H9 (cell line): ENCODE measurements around the gene SKP2. TPM values are rescaled to one million over a fixed set of nuclear protein-coding genes. Genes with fewer than 3 reads are reported as not detected.

Experiments
- DNase-seq: peaks from one replicate; pipeline ENCODE4 v3.0.0-alpha.2; 2017
- H2AFZ ChIP-seq: one replicate; pipeline ENCODE4 v1.6.1; 2013; ENCODE audit warnings: mild to moderate bottlenecking, low read length, control low read depth, moderate library complexity
- H2AK5ac ChIP-seq: 2 replicates; pipeline ENCODE4 v1.6.1; 2013; ENCODE audit warnings: low read length, control low read depth, mixed read lengths; ENCODE audit not compliant: insufficient read length
- H2BK120ac ChIP-seq: one replicate; pipeline ENCODE4 v1.6.1; 2013; ENCODE audit warnings: low read depth, mild to moderate bottlenecking, low read length, control low read depth, inconsistent platforms; ENCODE audit not compliant: poor library complexity, severe bottlenecking
- H2BK12ac ChIP-seq: 2 replicates; pipeline ENCODE4 v1.6.1; 2013; ENCODE audit warnings: low read length, control low read depth, mixed read lengths, low read depth; ENCODE audit not compliant: insufficient read length
- H2BK15ac ChIP-seq: 2 replicates; pipeline ENCODE4 v1.6.1; 2013; ENCODE audit warnings: low read depth, low read length, control low read depth
- H2BK20ac ChIP-seq: one replicate; pipeline ENCODE4 v1.6.1; 2013; ENCODE audit warnings: low read depth, mild to moderate bottlenecking, low read length, control low read depth, inconsistent platforms; ENCODE audit not compliant: poor library complexity, severe bottlenecking
- H2BK5ac ChIP-seq: 2 replicates; pipeline ENCODE4 v1.6.1; 2013; ENCODE audit warnings: low read length, control low read depth, mixed read lengths; ENCODE audit not compliant: insufficient read length
- H3K14ac ChIP-seq: 2 replicates; pipeline ENCODE4 v1.6.1; 2013; ENCODE audit warnings: low read length, control low read depth; ENCODE audit not compliant: insufficient read depth
- H3K18ac ChIP-seq: 2 replicates; pipeline ENCODE4 v1.6.1; 2013; ENCODE audit warnings: low read depth, mild to moderate bottlenecking, mixed read lengths, low read length, control low read depth; ENCODE audit not compliant: insufficient read length
- H3K23ac ChIP-seq: 2 replicates; pipeline ENCODE4 v1.6.1; 2013; ENCODE audit warnings: low read length, control low read depth, mixed read lengths, low read depth; ENCODE audit not compliant: insufficient read length
- H3K23me2 ChIP-seq: 2 replicates; pipeline ENCODE4 v1.6.1; 2013; ENCODE audit warnings: low read depth, mild to moderate bottlenecking, mixed read lengths, low read length, control low read depth; ENCODE audit not compliant: insufficient read length, poor library complexity, severe bottlenecking
- H3K27ac ChIP-seq: 2 replicates; pipeline ENCODE4 v1.5.1; 2013; ENCODE audit warnings: low read length, control low read depth, mixed read lengths, low read depth; ENCODE audit not compliant: insufficient read length
- H3K27me3 ChIP-seq: 2 replicates; pipeline ENCODE4 v1.6.1; 2013; ENCODE audit warnings: low read length, control low read depth, inconsistent platforms; ENCODE audit not compliant: insufficient read depth
- H3K4ac ChIP-seq: 2 replicates; pipeline ENCODE4 v1.6.1; 2013; ENCODE audit warnings: low read depth, mild to moderate bottlenecking, control low read depth, inconsistent platforms, low read length, moderate library complexity
- H3K4me1 ChIP-seq: 2 replicates; pipeline ENCODE4 v1.6.1; 2013; ENCODE audit warnings: low read length, control low read depth, inconsistent platforms; ENCODE audit not compliant: insufficient read depth
- H3K4me2 ChIP-seq: 2 replicates; pipeline ENCODE4 v1.6.1; 2013; ENCODE audit warnings: low read length, control low read depth, mixed read lengths; ENCODE audit not compliant: insufficient read length, insufficient read depth
- H3K56ac ChIP-seq: 2 replicates; pipeline ENCODE4 v1.6.1; 2013; ENCODE audit warnings: low read depth, mild to moderate bottlenecking, mixed read lengths, low read length, control low read depth; ENCODE audit not compliant: insufficient read length
- H3K79me1 ChIP-seq: 2 replicates; pipeline ENCODE4 v1.6.1; 2013; ENCODE audit warnings: low read depth, mild to moderate bottlenecking, moderate library complexity, low read length, control low read depth, inconsistent platforms; ENCODE audit not compliant: insufficient read depth, poor library complexity, severe bottlenecking
- H3K79me2 ChIP-seq: 2 replicates; pipeline ENCODE4 v1.6.1; 2013; ENCODE audit warnings: low read length, control low read depth, inconsistent platforms; ENCODE audit not compliant: insufficient read depth
- H3K9ac ChIP-seq: 2 replicates; pipeline ENCODE4 v1.6.1; 2013; ENCODE audit warnings: low read length, control low read depth, mixed read lengths; ENCODE audit not compliant: insufficient read length; ENCODE audit errors: extremely low read depth
- H3K9me3 ChIP-seq: one replicate; pipeline ENCODE4 v1.6.1; 2013; ENCODE audit warnings: low read depth, low read length, inconsistent platforms; ENCODE audit not compliant: control insufficient read depth
- H3T11ph ChIP-seq: one replicate; pipeline ENCODE4 v1.6.1; 2013; ENCODE audit warnings: mild to moderate bottlenecking, low read length, control low read depth, inconsistent platforms
- H4K20me1 ChIP-seq: one replicate; pipeline ENCODE4 v1.6.1; 2013; ENCODE audit not compliant: control insufficient read depth, insufficient read length, insufficient read depth
- H4K5ac ChIP-seq: 2 replicates; pipeline ENCODE4 v1.6.1; 2013; ENCODE audit warnings: low read depth, mild to moderate bottlenecking, mixed read lengths, low read length, control low read depth; ENCODE audit not compliant: insufficient read length
- H4K8ac ChIP-seq: replicated peaks from 2 replicates; pipeline ENCODE4 v1.6.1; 2013; ENCODE audit warnings: low read length, control low read depth, mixed read lengths, low read depth; ENCODE audit not compliant: insufficient read length
- H4K91ac ChIP-seq: 2 replicates; pipeline ENCODE4 v1.6.1; 2013; ENCODE audit warnings: low read depth, mild to moderate bottlenecking, moderate library complexity, mixed read lengths, low read length, control low read depth; ENCODE audit not compliant: insufficient read length
- H3K27ac Mint-ChIP-seq, 3 experiments: 2 replicates in 2 of 3; 3 replicates in 1 of 3; pipeline ENCODE4 v1.8.0; 2020 to 2021; ENCODE audit warnings: mixed read lengths in 3 of 3, mild to moderate bottlenecking in 1 of 3, moderate library complexity in 1 of 3
- H3K27me3 Mint-ChIP-seq: 2 replicates; pipeline ENCODE4 v1.8.0; 2021; ENCODE audit warnings: low read depth, mild to moderate bottlenecking, moderate library complexity, mixed read lengths
- H3K36me3 Mint-ChIP-seq, 3 experiments: 2 replicates in 2 of 3; 3 replicates in 1 of 3; pipeline ENCODE4 v1.8.0; 2020 to 2021; ENCODE audit warnings: low read depth in 3 of 3, mixed read lengths in 3 of 3; ENCODE audit not compliant: insufficient read depth in 1 of 3
- H3K4me1 Mint-ChIP-seq, 2 experiments: 2 replicates each; pipeline ENCODE4 v1.8.0; 2020; ENCODE audit warnings: mixed read lengths in 2 of 2
- H3K4me3 Mint-ChIP-seq, 2 experiments: 2 replicates in 1 of 2; 3 replicates in 1 of 2; pipeline ENCODE4 v1.8.0; 2020 to 2021; ENCODE audit warnings: mild to moderate bottlenecking in 2 of 2, mixed read lengths in 2 of 2, moderate library complexity in 1 of 2
- H3K9me3 Mint-ChIP-seq, 2 experiments: 2 replicates in 1 of 2; 3 replicates in 1 of 2; pipeline ENCODE4 v1.8.0; 2020; ENCODE audit warnings: mild to moderate bottlenecking in 2 of 2, mixed read lengths in 2 of 2, moderate library complexity in 1 of 2
- WGBS: extraction: QIAGEN DNeasy Blood & Tissue Kit; methylation state at CpG from one replicate; pipeline ENCODE4 v1.1.7; 2013; ENCODE audit warnings: missing lambda C conversion rate, low lambda C conversion rate, mixed read lengths; ENCODE audit not compliant: insufficient read length; ENCODE audit errors: extremely low coverage; 5-methylcytosine and 5-hydroxymethylcytosine counted together
- total RNA-seq: library from RNA; stranded (reverse); gene quantifications from 2 replicates; pipeline ENCODE4 v1.2.1, GENCODE V29; 2021
- TF ChIP-seq, protein P1 (sequence below): fragments of 200-600 bp; sonication (generic); conservative IDR thresholded peaks from 3 replicates; pipeline ENCODE4 v1.8.0; 2021; ENCODE audit warnings: antibody characterized with exemption, mild to moderate bottlenecking

The SKP2 gene
- total RNA-seq, 1 experiment from 2014 or later: 103 TPM

DNA sequence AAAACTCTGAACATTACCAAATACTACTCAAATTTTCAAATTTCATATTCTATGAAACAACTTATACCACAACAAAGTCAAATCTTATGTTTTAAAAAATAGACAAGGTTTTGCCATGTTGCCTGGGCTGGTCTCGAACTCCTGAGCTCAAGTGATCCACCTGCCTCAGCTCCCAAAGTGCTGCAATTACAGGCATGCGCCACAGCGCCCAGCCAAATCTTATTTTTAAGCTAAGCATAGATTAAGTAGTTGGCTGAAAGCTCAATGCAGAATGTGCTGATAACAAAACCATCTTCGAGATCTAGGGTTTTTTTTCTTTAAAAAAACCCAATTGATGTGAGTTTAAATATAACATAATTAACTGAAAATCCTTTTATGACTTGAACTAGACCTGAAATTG lies 6.6 kb upstream of the SKP2 start:
- H3K27ac Mint-ChIP-seq: no peak overlapping the region
- Histone ChIP-seq H2BK120ac (no peak overlapping the region), H3K9me3 (no peaks in the 10 kb centered on the region), H3K23me2 (no peaks in the 10 kb centered on the region), H3T11ph (no peak overlapping the region), H3K4ac (no peak overlapping the region), H2AK5ac (no peak overlapping the region), H3K4me1 (no peaks in the 10 kb centered on the region), H2BK5ac (no peak overlapping the region), H3K79me2 (no peaks in the 10 kb centered on the region), H4K5ac (no peak overlapping the region), H3K9ac (no peak overlapping the region), H4K8ac (no peak overlapping the region), H4K20me1 (no peaks in the 10 kb centered on the region), H3K56ac (no peak overlapping the region), H2BK15ac (no peak overlapping the region), H2AFZ (no peak overlapping the region), H4K91ac (no peak overlapping the region), H3K23ac (no peak overlapping the region), H3K27me3 (no peaks in the 10 kb centered on the region), H2BK20ac (no peak overlapping the region), H3K4me2 (no peak overlapping the region), H3K79me1 (no peaks in the 10 kb centered on the region), H3K27ac (no peak overlapping the region), H2BK12ac (no peak overlapping the region), H3K14ac (no peak overlapping the region), H3K18ac (no peak overlapping the region)
- H3K4me1 Mint-ChIP-seq: peaks cover 1% of the 10 kb centered on the region in 2 experiments
- TF ChIP-seq, protein P1, sequence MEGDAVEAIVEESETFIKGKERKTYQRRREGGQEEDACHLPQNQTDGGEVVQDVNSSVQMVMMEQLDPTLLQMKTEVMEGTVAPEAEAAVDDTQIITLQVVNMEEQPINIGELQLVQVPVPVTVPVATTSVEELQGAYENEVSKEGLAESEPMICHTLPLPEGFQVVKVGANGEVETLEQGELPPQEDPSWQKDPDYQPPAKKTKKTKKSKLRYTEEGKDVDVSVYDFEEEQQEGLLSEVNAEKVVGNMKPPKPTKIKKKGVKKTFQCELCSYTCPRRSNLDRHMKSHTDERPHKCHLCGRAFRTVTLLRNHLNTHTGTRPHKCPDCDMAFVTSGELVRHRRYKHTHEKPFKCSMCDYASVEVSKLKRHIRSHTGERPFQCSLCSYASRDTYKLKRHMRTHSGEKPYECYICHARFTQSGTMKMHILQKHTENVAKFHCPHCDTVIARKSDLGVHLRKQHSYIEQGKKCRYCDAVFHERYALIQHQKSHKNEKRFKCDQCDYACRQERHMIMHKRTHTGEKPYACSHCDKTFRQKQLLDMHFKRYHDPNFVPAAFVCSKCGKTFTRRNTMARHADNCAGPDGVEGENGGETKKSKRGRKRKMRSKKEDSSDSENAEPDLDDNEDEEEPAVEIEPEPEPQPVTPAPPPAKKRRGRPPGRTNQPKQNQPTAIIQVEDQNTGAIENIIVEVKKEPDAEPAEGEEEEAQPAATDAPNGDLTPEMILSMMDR: no peak
- no peak overlapping the region for H3K4me3 Mint-ChIP-seq
- WGBS: no CpG with 5 or more reads among the region's 4 CpGs
- H3K36me3 Mint-ChIP-seq: peaks cover 0 to 5% (median 3%) of the 10 kb centered on the region in 3 experiments; a peak in 4 of 7 replicates
- no peaks in the 10 kb centered on the region for H3K27me3 Mint-ChIP-seq
- no peak for DNase-seq
- H3K9me3 Mint-ChIP-seq: no peaks in the 10 kb centered on the region
